Thyroid gland (tissue), 4 donors: ENCODE data around the gene SLC6A7. TPM values are rescaled to one million over a fixed set of nuclear protein-coding genes. Genes with fewer than 3 reads are reported as not detected.
A peak's percentile ranks its signal among the peaks of the same experiment; 100 is the strongest.

Experiments used
- DNase-seq, 2 donors: peaks; one replicate each; pipeline ENCODE4 v3.0.0-alpha.2; 2019
- H3K27ac ChIP-seq, 3 donors: fragments of 200-600 bp; sonication (generic); 1 replicate in 2 of 3; 2 replicates in 1 of 3; pipeline ENCODE4 v1.5.1; 2016 to 2019; ENCODE audit warnings: mild to moderate bottlenecking in 1 of 3, moderate library complexity in 1 of 3
- H3K27me3 ChIP-seq: fragments of 200-600 bp; sonication (generic); one replicate; pipeline ENCODE4 v1.5.1; 2019
- H3K36me3 ChIP-seq, 2 donors: fragments of 200-600 bp; sonication (generic); one replicate each; pipeline ENCODE4 v1.5.1; 2016 to 2019
- H3K4me1 ChIP-seq, 2 donors: fragments of 200-600 bp; sonication (generic); one replicate each; pipeline ENCODE4 v1.5.1; 2017 to 2019
- H3K4me3 ChIP-seq, 3 donors: fragments of 200-600 bp; sonication (generic); replicated peaks in 1 of 3; 1 replicate in 2 of 3; 2 replicates in 1 of 3; pipeline ENCODE4 v1.5.1; 2016; ENCODE audit warnings: mild to moderate bottlenecking in 1 of 3
- H3K9me3 ChIP-seq: fragments of 200-600 bp; sonication (generic); one replicate; pipeline ENCODE4 v1.5.1; 2017
- CTCF ChIP-seq, 6 experiments: fragments of 200-600 bp in 3 of 6; fragments of 450-650 bp in 3 of 6; sonication (generic) in 3 of 6; IDR thresholded peaks; one replicate each; pipeline ENCODE4 v1.5.1; 2016 to 2019; ENCODE audit warnings: antibody characterized with exemption in 6 of 6, mild to moderate bottlenecking in 2 of 6, inconsistent platforms in 1 of 6, moderate library complexity in 1 of 6
- POLR2A ChIP-seq, 2 donors: fragments of 450-650 bp; IDR thresholded peaks; one replicate each; pipeline ENCODE4 v1.6.1; 2017; ENCODE audit warnings: antibody characterized with exemption in 2 of 2, mild to moderate bottlenecking in 2 of 2, moderate library complexity in 1 of 2
- WGBS, 2 donors: methylation state at CpG; one replicate each; pipeline ENCODE4 v1.1.5; 2017; 5-methylcytosine and 5-hydroxymethylcytosine counted together
- intact Hi-C: fragments of 100-400 bp; cut with DNase I; formaldehyde crosslinking; loops from one replicate; pipeline ENCODE4 v1.15.1; 2023
- total RNA-seq, 4 donors: library from RNA; depleted of rRNA; stranded (reverse); fragments of >200 nt; gene quantifications; one replicate each; pipeline ENCODE4 v1.2.3, GENCODE V29; 2016

SLC6A7 gene
- total RNA-seq, 4 donors from 2014 or later, result not detected

GRCh38 chr5:150196986-150197385, 7.1 kb downstream of the SLC6A7 start:
- DNase-seq, result no peak
- Histone ChIP-seq H3K9me3 (no peaks in the 10 kb centered on the region), H3K36me3 (no peaks in the 10 kb centered on the region), H3K4me3 (no peak overlapping the region), H3K4me1 (no peaks in the 10 kb centered on the region), H3K27me3 (no peaks in the 10 kb centered on the region), H3K27ac (no peak overlapping the region)
- TF ChIP-seq POLR2A (IDR thresholded peaks at IDR 0.05) (no peak), CTCF (IDR thresholded peaks at IDR 0.05) (no peak)
- WGBS, 2 donors, result 80 to 87% methylated on average over 7 to 15 of the region's 16 CpGs
- intact Hi-C loops, result no loop called here

DNA sequence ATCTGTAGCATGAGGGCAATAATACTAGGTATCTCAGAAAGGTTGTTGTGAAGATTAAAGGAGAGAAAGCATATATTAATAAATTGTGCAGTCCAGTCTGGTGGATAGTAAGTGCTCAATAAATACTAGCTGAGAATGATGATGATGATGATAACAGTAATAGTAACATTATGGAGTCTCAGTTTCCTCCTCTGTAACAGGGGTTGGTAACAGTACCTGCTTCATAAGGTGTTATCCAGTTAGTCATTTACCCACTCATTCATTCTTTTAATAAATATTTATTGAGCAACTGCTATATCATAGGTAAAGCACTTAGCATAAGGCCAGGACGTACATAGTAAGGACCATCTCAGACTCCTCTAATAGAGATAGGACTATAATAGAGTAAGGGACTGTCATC, 7.6 kb downstream of the SLC6A7 start:
- TF ChIP-seq CTCF (IDR thresholded peaks at IDR 0.05) (no peak), POLR2A (IDR thresholded peaks at IDR 0.05) (no peak)
- WGBS, 2 donors, result 93 to 100% methylated on average over 1 of the region's 1 CpG

GRCh38 chr5:150202501-150202900, 12.6 kb downstream of the SLC6A7 start:
- no peak for TF ChIP-seq POLR2A (IDR thresholded peaks at IDR 0.05)
- TF ChIP-seq CTCF (IDR thresholded peaks at IDR 0.05), result no peak
- peak in 1 of 2 donors; percentile 5 for DNase-seq

More for the DNA sequence above, 7.6 kb downstream of the SLC6A7 start:
- DNase-seq, result no peak
- Histone ChIP-seq H3K36me3 (no peaks in the 10 kb centered on the region), H3K4me3 (no peak overlapping the region), H3K9me3 (no peaks in the 10 kb centered on the region), H3K27me3 (no peaks in the 10 kb centered on the region), H3K27ac (no peak overlapping the region), H3K4me1 (no peaks in the 10 kb centered on the region)
- intact Hi-C loops, result no loop called here

GRCh38 chr5:150203832-150204589, 14.1 kb downstream of the SLC6A7 start:
- Histone ChIP-seq H3K27me3 (no peaks in the 10 kb centered on the region), H3K27ac (no peak overlapping the region), H3K9me3 (no peaks in the 10 kb centered on the region), H3K4me3 (no peak overlapping the region), H3K36me3 (no peaks in the 10 kb centered on the region), H3K4me1 (peaks cover 0 to 3% of the 10 kb centered on the region in 2 donors)
- TF ChIP-seq CTCF (IDR thresholded peaks at IDR 0.05), result no peak
- no peak for TF ChIP-seq POLR2A (IDR thresholded peaks at IDR 0.05)
- no peak for DNase-seq
- intact Hi-C loops, result no loop called here
- WGBS, 2 donors, result 88 to 93% methylated on average over 11 of the region's 12 CpGs

More at GRCh38 chr5:150202501-150202900, 12.6 kb downstream of the SLC6A7 start:
- Histone ChIP-seq H3K9me3 (no peaks in the 10 kb centered on the region), H3K4me1 (no peaks in the 10 kb centered on the region), H3K4me3 (no peak overlapping the region), H3K27ac (no peak overlapping the region), H3K27me3 (no peaks in the 10 kb centered on the region), H3K36me3 (no peaks in the 10 kb centered on the region)
- intact Hi-C loops, result no loop called here
- WGBS, 2 donors, result 96% methylated on average over 10 of the region's 10 CpGs

GRCh38 chr5:150204590-150204960, 14.7 kb downstream of the SLC6A7 start:
- intact Hi-C loops, result no loop called here
- 85% methylated on average over 5 to 10 of the region's 13 CpGs for WGBS, 2 donors
- DNase-seq, result no peak
- no peak overlapping the region for H3K4me3 ChIP-seq
- no peaks in the 10 kb centered on the region for H3K9me3 ChIP-seq
- no peak for TF ChIP-seq POLR2A (IDR thresholded peaks at IDR 0.05)
- TF ChIP-seq CTCF (IDR thresholded peaks at IDR 0.05), result no peak
- peaks cover 0 to 8% of the 10 kb centered on the region in 2 donors for H3K4me1 ChIP-seq
- H3K36me3 ChIP-seq, result no peaks in the 10 kb centered on the region
- H3K27ac ChIP-seq, result no peak overlapping the region
- H3K27me3 ChIP-seq, result no peaks in the 10 kb centered on the region
